ENCODE measurements around the gene CRAMP1. TPM values are rescaled to one million over a fixed set of nuclear protein-coding genes. Genes with fewer than 3 reads are reported as not detected.

The CRAMP1 gene
- total and polyA plus RNA-seq, 2 experiments from 2014 or later: 2.2 to 6.3 TPM

GRCh38 chr16:1709356-1709755, 97.2 kb downstream of the CRAMP1 start:
- Histone ChIP-seq H3K9ac (peak overlapping the region; percentile 95; the same call in 1 of the 2 replicates), H3K4me2 (ENCODE audit: unreplicated experiment) (peak overlapping the region; percentile 99), H3K9me3 (ENCODE audit: low read depth) (no peaks in the 10 kb centered on the region), H3K4me1 (ENCODE audit: insufficient read depth) (peaks cover 26% of the 10 kb centered on the region), H3K27ac (peak overlapping the region; percentile 86), H3K27me3 (replicated peaks; ENCODE audit: insufficient read depth) (no peaks in the 10 kb centered on the region), H4K20me1 (ENCODE audit: insufficient read depth) (peaks cover 6% of the 10 kb centered on the region), H3F3A (ENCODE audit: insufficient read depth) (peaks cover 25% of the 10 kb centered on the region), H3K4me3 (0 out of 2 replicates have a peak overlapping the region, but pooled peaks have one; percentile 8), H3K36me3 (ENCODE audit: low read depth) (no peaks in the 10 kb centered on the region), H3K79me2 (ENCODE audit: insufficient read depth) (peaks cover 82% of the 10 kb centered on the region), H2AFZ (no peak overlapping the region), H3K9me2 (ENCODE audit: insufficient read depth) (no peaks in the 10 kb centered on the region)
- in situ Hi-C loops (cut with MboI): no loop called here
- 80% methylated on average over 15 of the region's 15 CpGs for WGBS, 2 experiments (ENCODE audit: low coverage in 1 of 2, low lambda C conversion rate in 2 of 2, missing lambda C conversion rate in 2 of 2)
- TF ChIP-seq EZH2 (IDR thresholded peaks at IDR 0.05; ENCODE audit: insufficient read depth, poor library complexity, severe bottlenecking): no peak
- no peak for DNase-seq

GRCh38 chr16:1710811-1711507, 98.8 kb downstream of the CRAMP1 start:
- peaks cover 13% of the 10 kb centered on the region; the same call in 1 of the 2 replicates for H3F3A ChIP-seq (ENCODE audit: insufficient read depth)
- no peaks in the 10 kb centered on the region for H3K36me3 ChIP-seq (ENCODE audit: low read depth)
- H3K4me3 ChIP-seq: no peak overlapping the region
- H3K27ac ChIP-seq: no peak overlapping the region
- no peak for DNase-seq
- WGBS, 2 experiments (ENCODE audit: low coverage in 1 of 2, low lambda C conversion rate in 2 of 2, missing lambda C conversion rate in 2 of 2): 89 to 91% methylated on average over 17 of the region's 17 CpGs
- no peaks in the 10 kb centered on the region for H3K9me2 ChIP-seq (ENCODE audit: insufficient read depth)
- H4K20me1 ChIP-seq (ENCODE audit: insufficient read depth): peaks cover 6% of the 10 kb centered on the region
- no peak overlapping the region for H2AFZ ChIP-seq
- peaks cover 23% of the 10 kb centered on the region for H3K4me1 ChIP-seq (ENCODE audit: insufficient read depth)
- H3K9me3 ChIP-seq (ENCODE audit: low read depth): no peaks in the 10 kb centered on the region
- TF ChIP-seq EZH2 (IDR thresholded peaks at IDR 0.05; ENCODE audit: insufficient read depth, poor library complexity, severe bottlenecking) (no peak), EZH2phosphoT487 (IDR thresholded peaks at IDR 0.05; ENCODE audit: insufficient read depth, low read depth) (no peak)
- H3K79me2 ChIP-seq (ENCODE audit: insufficient read depth): peaks cover 98% of the 10 kb centered on the region
- no peak overlapping the region for H3K4me2 ChIP-seq (ENCODE audit: unreplicated experiment)
- in situ Hi-C loops (cut with MboI): no loop called here
- H3K27me3 ChIP-seq (replicated peaks; ENCODE audit: insufficient read depth): no peaks in the 10 kb centered on the region
- H3K9ac ChIP-seq: no peak overlapping the region

DNA sequence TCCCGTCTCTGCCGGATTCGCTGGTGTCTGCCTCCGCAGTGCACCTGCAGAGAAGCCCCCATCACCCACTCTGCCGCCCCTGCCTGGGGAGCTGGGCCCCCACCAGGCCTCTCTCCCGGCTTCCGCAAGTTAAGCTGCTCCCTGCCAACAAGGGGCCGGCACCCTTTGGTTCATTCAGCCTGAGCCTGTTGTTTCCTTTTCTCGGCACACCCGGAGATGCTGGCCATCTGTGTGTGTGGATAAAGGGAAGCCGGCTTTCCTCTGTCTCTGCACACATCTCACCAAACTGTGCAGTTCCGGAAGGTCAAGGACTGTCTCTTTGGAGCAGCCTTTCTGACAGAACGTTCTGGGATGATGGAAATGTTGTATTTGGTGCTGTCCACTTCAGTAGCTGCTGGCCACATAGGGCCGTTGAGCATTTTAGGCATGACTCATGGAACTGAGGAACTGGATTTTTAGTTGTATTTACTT, 100.7 kb downstream of the CRAMP1 start:
- Histone ChIP-seq H3K4me3 (no peak overlapping the region), H2AFZ (no peak overlapping the region), H3K27me3 (replicated peaks; ENCODE audit: insufficient read depth) (no peaks in the 10 kb centered on the region), H3F3A (ENCODE audit: insufficient read depth) (peaks cover 5% of the 10 kb centered on the region; the same call in 1 of the 2 replicates), H3K9ac (no peak overlapping the region), H3K4me1 (ENCODE audit: insufficient read depth) (peaks cover 19% of the 10 kb centered on the region), H3K4me2 (ENCODE audit: unreplicated experiment) (no peak overlapping the region), H3K36me3 (ENCODE audit: low read depth) (no peaks in the 10 kb centered on the region), H3K9me2 (ENCODE audit: insufficient read depth) (no peaks in the 10 kb centered on the region), H3K79me2 (ENCODE audit: insufficient read depth) (peaks cover 100% of the 10 kb centered on the region), H3K9me3 (ENCODE audit: low read depth) (no peaks in the 10 kb centered on the region), H3K27ac (no peak overlapping the region), H4K20me1 (ENCODE audit: insufficient read depth) (peaks cover 4% of the 10 kb centered on the region)
- TF ChIP-seq EZH2 (IDR thresholded peaks at IDR 0.05; ENCODE audit: insufficient read depth, poor library complexity, severe bottlenecking) (no peak), EZH2phosphoT487 (IDR thresholded peaks at IDR 0.05; ENCODE audit: insufficient read depth, low read depth) (no peak)
- in situ Hi-C loops (cut with MboI): no loop called here
- WGBS, 2 experiments (ENCODE audit: low coverage in 1 of 2, low lambda C conversion rate in 2 of 2, missing lambda C conversion rate in 2 of 2): 62 to 69% methylated on average over 11 to 14 of the region's 14 CpGs
- DNase-seq: peak; percentile 42

DNA sequence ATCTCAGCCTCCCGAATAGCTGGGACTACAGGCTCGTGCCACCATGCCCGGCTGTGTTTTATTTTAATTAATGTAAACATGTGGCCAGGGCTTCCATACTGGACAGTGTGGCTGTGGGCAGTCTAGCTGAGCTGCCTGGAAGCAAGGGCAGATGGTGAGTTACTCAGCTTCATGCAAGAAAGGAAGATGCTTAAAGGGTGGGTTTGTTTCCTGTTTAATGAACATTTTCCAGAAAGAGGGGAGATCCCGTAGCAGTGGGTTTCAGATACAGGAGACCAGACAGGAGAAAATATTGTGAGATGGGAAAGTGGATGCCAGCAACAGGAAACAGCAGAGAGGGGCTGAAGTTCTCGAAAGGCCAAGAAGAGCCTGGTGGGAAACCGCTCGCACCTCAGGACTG, 101.2 kb downstream of the CRAMP1 start:
- WGBS, 2 experiments (ENCODE audit: low coverage in 1 of 2, low lambda C conversion rate in 2 of 2, missing lambda C conversion rate in 2 of 2): 89 to 91% methylated on average over 7 of the region's 7 CpGs

More for the DNA sequence above, 101.2 kb downstream of the CRAMP1 start:
- no peaks in the 10 kb centered on the region for H3K9me3 ChIP-seq (ENCODE audit: low read depth)
- no peak overlapping the region for H3K9ac ChIP-seq
- H2AFZ ChIP-seq: no peak overlapping the region
- H4K20me1 ChIP-seq (ENCODE audit: insufficient read depth): peaks cover 3% of the 10 kb centered on the region
- no peaks in the 10 kb centered on the region; the same call in 1 of the 2 replicates for H3F3A ChIP-seq (ENCODE audit: insufficient read depth)
- H3K27ac ChIP-seq: no peak overlapping the region
- no peaks in the 10 kb centered on the region for H3K36me3 ChIP-seq (ENCODE audit: low read depth)
- H3K9me2 ChIP-seq (ENCODE audit: insufficient read depth): no peaks in the 10 kb centered on the region
- no peak overlapping the region for H3K4me3 ChIP-seq
- no peaks in the 10 kb centered on the region for H3K27me3 ChIP-seq (replicated peaks; ENCODE audit: insufficient read depth)
- peaks cover 14% of the 10 kb centered on the region for H3K4me1 ChIP-seq (ENCODE audit: insufficient read depth)
- in situ Hi-C loops (cut with MboI): no loop called here
- peaks cover 100% of the 10 kb centered on the region for H3K79me2 ChIP-seq (ENCODE audit: insufficient read depth)
- no peak for DNase-seq
- H3K4me2 ChIP-seq (ENCODE audit: unreplicated experiment): no peak overlapping the region
- no peak for TF ChIP-seq EZH2phosphoT487 (IDR thresholded peaks at IDR 0.05; ENCODE audit: insufficient read depth, low read depth)
- no peak for TF ChIP-seq EZH2 (IDR thresholded peaks at IDR 0.05; ENCODE audit: insufficient read depth, poor library complexity, severe bottlenecking)

Measured in GM23248 (cell line).